Measurements from ENCODE around the gene CDKN2AIPNL. TPM values are rescaled to one million over a fixed set of nuclear protein-coding genes. Genes with fewer than 3 reads are reported as not detected.

Gene CDKN2AIPNL
- total and polyA plus RNA-seq, 4 donors: 10.9 to 43.2 (median 19.1) TPM

GRCh38 chr5:134410822-134411221 lies 859 bp downstream of the CDKN2AIPNL start:
- H3K27me3 ChIP-seq (ENCODE audit: control insufficient read depth in 3 of 3, insufficient read depth in 3 of 3, low read length in 2 of 3): no peaks in the 10 kb centered on the region
- H3K9ac ChIP-seq (ENCODE audit: insufficient read depth in 1 of 2, low read length in 2 of 2): peak overlapping the region; percentile 80 to 82
- no peak for TF ChIP-seq CTCF (IDR thresholded peaks at IDR 0.05; ENCODE audit: control extremely low read depth, extremely low read depth)
- ATAC-seq (ENCODE audit: insufficient read depth, low FRiP score): no peak
- H3K4me3 ChIP-seq: peak overlapping the region; percentile 90
- peaks cover 0 to 6% (median 3%) of the 10 kb centered on the region in 4 donors for H3K36me3 ChIP-seq (ENCODE audit: control insufficient read depth in 4 of 4, insufficient read depth in 4 of 4, low read length in 4 of 4)
- 60 to 67% methylated on average over 4 of the region's 4 CpGs for WGBS, 2 donors
- H3K4me1 ChIP-seq (ENCODE audit: control insufficient read depth in 5 of 5, insufficient read depth in 5 of 5, low read length in 5 of 5): peaks cover 5 to 15% (median 9%) of the 10 kb centered on the region in 5 donors
- H3K9me3 ChIP-seq (ENCODE audit: control insufficient read depth in 4 of 4, insufficient read depth in 3 of 4, low read length in 3 of 4): no peaks in the 10 kb centered on the region
- DNase-seq: no peak
- H3K27ac ChIP-seq (ENCODE audit: low read depth in 1 of 2, low read length in 1 of 2): peak overlapping the region in 1 of 2 donors; percentile 15

DNA sequence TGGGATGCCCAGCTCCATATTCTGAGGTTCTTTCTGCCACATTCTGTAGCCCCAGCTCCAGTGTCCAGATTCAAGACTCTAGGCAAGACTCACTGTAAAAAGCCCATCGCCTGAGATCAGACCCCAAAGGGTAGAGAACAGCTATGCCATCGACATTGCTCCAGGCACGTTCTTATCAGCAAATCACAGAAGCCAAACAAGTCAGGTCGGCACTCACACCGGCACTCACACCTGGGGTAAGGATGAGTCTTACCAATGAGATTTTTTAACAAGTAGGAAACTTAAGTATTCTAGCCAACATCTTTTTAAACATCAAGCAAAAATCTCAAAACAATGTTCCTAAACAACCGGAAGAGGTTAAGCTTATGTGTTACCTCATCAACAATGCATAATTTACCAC lies 2.4 kb downstream of the CDKN2AIPNL start:
- DNase-seq (no peak), ATAC-seq (ENCODE audit: insufficient read depth, low FRiP score) (no peak)
- H3K4me3 ChIP-seq: no peak overlapping the region
- no peak overlapping the region for H3K9ac ChIP-seq (ENCODE audit: insufficient read depth in 1 of 2, low read length in 2 of 2)
- H3K9me3 ChIP-seq (ENCODE audit: control insufficient read depth in 4 of 4, insufficient read depth in 3 of 4, low read length in 3 of 4): no peaks in the 10 kb centered on the region
- H3K27ac ChIP-seq (ENCODE audit: low read depth in 1 of 2, low read length in 1 of 2): no peak overlapping the region
- peaks cover 5 to 15% (median 9%) of the 10 kb centered on the region in 5 donors for H3K4me1 ChIP-seq (ENCODE audit: control insufficient read depth in 5 of 5, insufficient read depth in 5 of 5, low read length in 5 of 5)
- peaks cover 2 to 6% (median 4%) of the 10 kb centered on the region in 4 donors for H3K36me3 ChIP-seq (ENCODE audit: control insufficient read depth in 4 of 4, insufficient read depth in 4 of 4, low read length in 4 of 4)
- no peaks in the 10 kb centered on the region for H3K27me3 ChIP-seq (ENCODE audit: control insufficient read depth in 3 of 3, insufficient read depth in 3 of 3, low read length in 2 of 3)
- WGBS, 2 donors: 69 to 80% methylated on average over 6 of the region's 6 CpGs
- no peak for TF ChIP-seq CTCF (IDR thresholded peaks at IDR 0.05; ENCODE audit: control extremely low read depth, extremely low read depth)

DNA sequence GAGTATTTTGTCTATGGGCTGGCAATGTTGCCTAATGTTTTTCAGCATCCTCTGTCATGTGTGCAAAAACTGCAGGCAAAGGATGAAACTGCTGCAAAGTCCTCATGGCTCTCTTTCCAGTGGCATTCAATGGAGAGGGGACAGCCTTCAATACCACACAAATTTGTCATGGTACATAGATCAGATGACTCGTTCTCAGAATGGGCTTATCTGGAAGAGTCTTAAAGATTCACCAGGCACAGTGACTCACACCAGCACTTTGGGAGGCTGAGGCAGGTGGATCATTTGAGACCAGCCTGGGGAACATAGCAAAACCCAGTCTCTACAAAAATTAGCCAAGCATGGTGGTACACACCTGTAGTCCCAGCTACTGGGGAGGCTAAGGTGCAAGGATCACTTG lies 5.3 kb downstream of the CDKN2AIPNL start:
- Histone ChIP-seq H3K27me3 (ENCODE audit: control insufficient read depth in 3 of 3, insufficient read depth in 3 of 3, low read length in 2 of 3) (no peaks in the 10 kb centered on the region), H3K36me3 (ENCODE audit: control insufficient read depth in 4 of 4, insufficient read depth in 4 of 4, low read length in 4 of 4) (peaks cover 2 to 11% (median 4%) of the 10 kb centered on the region in 4 donors), H3K9ac (ENCODE audit: insufficient read depth in 1 of 2, low read length in 2 of 2) (no peak overlapping the region), H3K9me3 (ENCODE audit: control insufficient read depth in 4 of 4, insufficient read depth in 3 of 4, low read length in 3 of 4) (no peaks in the 10 kb centered on the region), H3K4me1 (ENCODE audit: control insufficient read depth in 5 of 5, insufficient read depth in 5 of 5, low read length in 5 of 5) (peaks cover 0 to 9% (median 5%) of the 10 kb centered on the region in 5 donors), H3K4me3 (no peak overlapping the region), H3K27ac (ENCODE audit: low read depth in 1 of 2, low read length in 1 of 2) (no peak overlapping the region)
- TF ChIP-seq CTCF (IDR thresholded peaks at IDR 0.05; ENCODE audit: control extremely low read depth, extremely low read depth): no peak
- ATAC-seq (ENCODE audit: insufficient read depth, low FRiP score) (no peak), DNase-seq (no peak)
- 79 to 84% methylated on average over 1 of the region's 1 CpG for WGBS, 2 donors

DNA sequence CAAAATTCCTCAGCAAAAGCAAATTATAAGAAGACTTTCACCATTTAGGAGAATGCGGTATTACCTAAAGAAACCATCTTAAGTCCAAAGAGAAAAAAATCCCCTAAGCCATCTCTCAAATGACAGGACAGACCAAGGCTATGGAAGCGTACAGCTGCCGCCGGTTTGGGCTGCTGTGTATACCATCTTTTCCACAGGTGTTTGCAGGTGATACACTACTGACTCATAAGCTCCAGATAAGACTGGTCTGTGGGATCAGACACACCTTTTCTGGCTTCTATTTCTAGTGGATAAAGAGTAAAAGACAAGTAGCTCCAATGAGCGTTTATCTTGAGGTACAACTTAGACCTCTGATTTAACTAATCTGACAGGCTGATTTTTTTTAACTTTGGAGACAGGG lies 7.7 kb downstream of the CDKN2AIPNL start:
- 96% methylated on average over 5 of the region's 5 CpGs for WGBS, 2 donors
- peaks cover 4 to 11% (median 6%) of the 10 kb centered on the region in 4 donors for H3K36me3 ChIP-seq (ENCODE audit: control insufficient read depth in 4 of 4, insufficient read depth in 4 of 4, low read length in 4 of 4)
- no peak for ATAC-seq (ENCODE audit: insufficient read depth, low FRiP score)

More for the DNA sequence above, 7.7 kb downstream of the CDKN2AIPNL start:
- Histone ChIP-seq H3K27me3 (ENCODE audit: control insufficient read depth in 3 of 3, insufficient read depth in 3 of 3, low read length in 2 of 3) (no peaks in the 10 kb centered on the region), H3K27ac (ENCODE audit: low read depth in 1 of 2, low read length in 1 of 2) (no peak overlapping the region), H3K4me3 (no peak overlapping the region), H3K9ac (ENCODE audit: insufficient read depth in 1 of 2, low read length in 2 of 2) (no peak overlapping the region), H3K4me1 (ENCODE audit: control insufficient read depth in 5 of 5, insufficient read depth in 5 of 5, low read length in 5 of 5) (no peaks in the 10 kb centered on the region), H3K9me3 (ENCODE audit: control insufficient read depth in 4 of 4, insufficient read depth in 3 of 4, low read length in 3 of 4) (no peaks in the 10 kb centered on the region)
- no peak for DNase-seq
- no peak for TF ChIP-seq CTCF (IDR thresholded peaks at IDR 0.05; ENCODE audit: control extremely low read depth, extremely low read depth)
